H1 (cell line): ENCODE measurements around the gene DNAH10. TPM values are rescaled to one million over a fixed set of nuclear protein-coding genes. Genes with fewer than 3 reads are reported as not detected.

ENCODE experiments used
- CHD2 ChIP-seq: IDR thresholded peaks from 2 replicates; pipeline ENCODE4 v1.6.1; 2012; ENCODE audit warnings: low read length, improper control_type of control experiment
- EP300 ChIP-seq, 2 experiments: IDR thresholded peaks; 1 replicate in 1 of 2; 2 replicates in 1 of 2; pipeline ENCODE4 v1.6.1; 2011 to 2012; ENCODE audit warnings: low read depth in 2 of 2, low read length in 2 of 2, mild to moderate bottlenecking in 2 of 2, borderline replicate concordance in 1 of 2, inconsistent platforms in 1 of 2, moderate library complexity in 1 of 2
- EZH2 ChIP-seq: fragments of 200-600 bp; sonication (generic); IDR thresholded peaks from 2 replicates; pipeline ENCODE4 v1.7.1; 2012; ENCODE audit warnings: low read depth, mild to moderate bottlenecking, moderate library complexity, low read length, inconsistent platforms; ENCODE audit not compliant: severe bottlenecking
- FOSL1 ChIP-seq: IDR thresholded peaks from 2 replicates; pipeline ENCODE4 v1.6.1; 2011; ENCODE audit warnings: mild to moderate bottlenecking, low read depth, low read length, moderate library complexity; ENCODE audit not compliant: insufficient read depth
- KDM4A ChIP-seq: IDR thresholded peaks from one replicate; pipeline ENCODE4 v1.7.1; 2012; ENCODE audit warnings: low read depth, mild to moderate bottlenecking, moderate library complexity, low read length, inconsistent platforms; ENCODE audit not compliant: severe bottlenecking
- SP4 ChIP-seq: IDR thresholded peaks from 2 replicates; pipeline ENCODE4 v1.6.1; 2012; ENCODE audit warnings: low read length, inconsistent platforms
- TCF12 ChIP-seq: IDR thresholded peaks from 2 replicates; pipeline ENCODE4 v1.6.1; 2011; ENCODE audit warnings: low read depth, mild to moderate bottlenecking, low read length
- polyA plus RNA-seq, 7 experiments: library from polyadenylated mRNA; depleted of rRNA in 3 of 7; stranded (reverse) in 5 of 7; unstranded in 2 of 7; fragments of >200 nt in 5 of 7; fragments of 200-250 nt in 2 of 7; gene quantifications; 1 replicate in 5 of 7; 2 replicates in 1 of 7; 4 replicates in 1 of 7; pipeline versions ENCODE4 v1.2.1 to v1.2.3, GENCODE V29; 2011 to 2013; ENCODE audit warnings: missing spikeins in 2 of 7, mixed read lengths in 2 of 7
- total RNA-seq: library from RNA; stranded (reverse); fragmentation: NEBNext Ultra II Directional; extraction: Animal tissue kit (Norgen Biotek cat#: 25700); gene quantifications from 2 replicates; pipeline ENCODE4 v1.2.1, GENCODE V29; 2021
- TF ChIP-seq, protein P1 (sequence below): fragments of 300-600 bp; sonication (generic); IDR thresholded peaks from 2 replicates; pipeline ENCODE4 v1.7.1; 2012; ENCODE audit warnings: low read length, moderate library complexity, mild to moderate bottlenecking, inconsistent platforms; ENCODE audit not compliant: insufficient replicate concordance

DNAH10 gene
- total and polyA plus RNA-seq, 2 of the 8 experiments (the other 6 are each of a cell fraction or from before 2014, with no cell fraction given) = 0.02 to 0.24 TPM

GRCh38 chr12:123882161-123882705, 120.1 kb downstream of the DNAH10 start (continued):
- TF ChIP-seq, protein P1, sequence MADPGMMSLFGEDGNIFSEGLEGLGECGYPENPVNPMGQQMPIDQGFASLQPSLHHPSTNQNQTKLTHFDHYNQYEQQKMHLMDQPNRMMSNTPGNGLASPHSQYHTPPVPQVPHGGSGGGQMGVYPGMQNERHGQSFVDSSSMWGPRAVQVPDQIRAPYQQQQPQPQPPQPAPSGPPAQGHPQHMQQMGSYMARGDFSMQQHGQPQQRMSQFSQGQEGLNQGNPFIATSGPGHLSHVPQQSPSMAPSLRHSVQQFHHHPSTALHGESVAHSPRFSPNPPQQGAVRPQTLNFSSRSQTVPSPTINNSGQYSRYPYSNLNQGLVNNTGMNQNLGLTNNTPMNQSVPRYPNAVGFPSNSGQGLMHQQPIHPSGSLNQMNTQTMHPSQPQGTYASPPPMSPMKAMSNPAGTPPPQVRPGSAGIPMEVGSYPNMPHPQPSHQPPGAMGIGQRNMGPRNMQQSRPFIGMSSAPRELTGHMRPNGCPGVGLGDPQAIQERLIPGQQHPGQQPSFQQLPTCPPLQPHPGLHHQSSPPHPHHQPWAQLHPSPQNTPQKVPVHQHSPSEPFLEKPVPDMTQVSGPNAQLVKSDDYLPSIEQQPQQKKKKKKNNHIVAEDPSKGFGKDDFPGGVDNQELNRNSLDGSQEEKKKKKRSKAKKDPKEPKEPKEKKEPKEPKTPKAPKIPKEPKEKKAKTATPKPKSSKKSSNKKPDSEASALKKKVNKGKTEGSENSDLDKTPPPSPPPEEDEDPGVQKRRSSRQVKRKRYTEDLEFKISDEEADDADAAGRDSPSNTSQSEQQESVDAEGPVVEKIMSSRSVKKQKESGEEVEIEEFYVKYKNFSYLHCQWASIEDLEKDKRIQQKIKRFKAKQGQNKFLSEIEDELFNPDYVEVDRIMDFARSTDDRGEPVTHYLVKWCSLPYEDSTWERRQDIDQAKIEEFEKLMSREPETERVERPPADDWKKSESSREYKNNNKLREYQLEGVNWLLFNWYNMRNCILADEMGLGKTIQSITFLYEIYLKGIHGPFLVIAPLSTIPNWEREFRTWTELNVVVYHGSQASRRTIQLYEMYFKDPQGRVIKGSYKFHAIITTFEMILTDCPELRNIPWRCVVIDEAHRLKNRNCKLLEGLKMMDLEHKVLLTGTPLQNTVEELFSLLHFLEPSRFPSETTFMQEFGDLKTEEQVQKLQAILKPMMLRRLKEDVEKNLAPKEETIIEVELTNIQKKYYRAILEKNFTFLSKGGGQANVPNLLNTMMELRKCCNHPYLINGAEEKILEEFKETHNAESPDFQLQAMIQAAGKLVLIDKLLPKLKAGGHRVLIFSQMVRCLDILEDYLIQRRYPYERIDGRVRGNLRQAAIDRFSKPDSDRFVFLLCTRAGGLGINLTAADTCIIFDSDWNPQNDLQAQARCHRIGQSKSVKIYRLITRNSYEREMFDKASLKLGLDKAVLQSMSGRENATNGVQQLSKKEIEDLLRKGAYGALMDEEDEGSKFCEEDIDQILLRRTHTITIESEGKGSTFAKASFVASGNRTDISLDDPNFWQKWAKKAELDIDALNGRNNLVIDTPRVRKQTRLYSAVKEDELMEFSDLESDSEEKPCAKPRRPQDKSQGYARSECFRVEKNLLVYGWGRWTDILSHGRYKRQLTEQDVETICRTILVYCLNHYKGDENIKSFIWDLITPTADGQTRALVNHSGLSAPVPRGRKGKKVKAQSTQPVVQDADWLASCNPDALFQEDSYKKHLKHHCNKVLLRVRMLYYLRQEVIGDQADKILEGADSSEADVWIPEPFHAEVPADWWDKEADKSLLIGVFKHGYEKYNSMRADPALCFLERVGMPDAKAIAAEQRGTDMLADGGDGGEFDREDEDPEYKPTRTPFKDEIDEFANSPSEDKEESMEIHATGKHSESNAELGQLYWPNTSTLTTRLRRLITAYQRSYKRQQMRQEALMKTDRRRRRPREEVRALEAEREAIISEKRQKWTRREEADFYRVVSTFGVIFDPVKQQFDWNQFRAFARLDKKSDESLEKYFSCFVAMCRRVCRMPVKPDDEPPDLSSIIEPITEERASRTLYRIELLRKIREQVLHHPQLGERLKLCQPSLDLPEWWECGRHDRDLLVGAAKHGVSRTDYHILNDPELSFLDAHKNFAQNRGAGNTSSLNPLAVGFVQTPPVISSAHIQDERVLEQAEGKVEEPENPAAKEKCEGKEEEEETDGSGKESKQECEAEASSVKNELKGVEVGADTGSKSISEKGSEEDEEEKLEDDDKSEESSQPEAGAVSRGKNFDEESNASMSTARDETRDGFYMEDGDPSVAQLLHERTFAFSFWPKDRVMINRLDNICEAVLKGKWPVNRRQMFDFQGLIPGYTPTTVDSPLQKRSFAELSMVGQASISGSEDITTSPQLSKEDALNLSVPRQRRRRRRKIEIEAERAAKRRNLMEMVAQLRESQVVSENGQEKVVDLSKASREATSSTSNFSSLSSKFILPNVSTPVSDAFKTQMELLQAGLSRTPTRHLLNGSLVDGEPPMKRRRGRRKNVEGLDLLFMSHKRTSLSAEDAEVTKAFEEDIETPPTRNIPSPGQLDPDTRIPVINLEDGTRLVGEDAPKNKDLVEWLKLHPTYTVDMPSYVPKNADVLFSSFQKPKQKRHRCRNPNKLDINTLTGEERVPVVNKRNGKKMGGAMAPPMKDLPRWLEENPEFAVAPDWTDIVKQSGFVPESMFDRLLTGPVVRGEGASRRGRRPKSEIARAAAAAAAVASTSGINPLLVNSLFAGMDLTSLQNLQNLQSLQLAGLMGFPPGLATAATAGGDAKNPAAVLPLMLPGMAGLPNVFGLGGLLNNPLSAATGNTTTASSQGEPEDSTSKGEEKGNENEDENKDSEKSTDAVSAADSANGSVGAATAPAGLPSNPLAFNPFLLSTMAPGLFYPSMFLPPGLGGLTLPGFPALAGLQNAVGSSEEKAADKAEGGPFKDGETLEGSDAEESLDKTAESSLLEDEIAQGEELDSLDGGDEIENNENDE = no peak
- TF ChIP-seq TCF12 = no peak
- no peak for TF ChIP-seq SP4
- no peak for TF ChIP-seq CHD2
- no peak for TF ChIP-seq EZH2
- no peak for TF ChIP-seq FOSL1
- TF ChIP-seq EP300 (IDR thresholded peaks at IDR 0.05; ENCODE audit: borderline replicate concordance in 1 of 2, low read depth in 2 of 2, low read length in 2 of 2) = no peak
- no peak for TF ChIP-seq KDM4A
